ENCODE results near the gene CHL1.

CHL1 gene

DNA sequence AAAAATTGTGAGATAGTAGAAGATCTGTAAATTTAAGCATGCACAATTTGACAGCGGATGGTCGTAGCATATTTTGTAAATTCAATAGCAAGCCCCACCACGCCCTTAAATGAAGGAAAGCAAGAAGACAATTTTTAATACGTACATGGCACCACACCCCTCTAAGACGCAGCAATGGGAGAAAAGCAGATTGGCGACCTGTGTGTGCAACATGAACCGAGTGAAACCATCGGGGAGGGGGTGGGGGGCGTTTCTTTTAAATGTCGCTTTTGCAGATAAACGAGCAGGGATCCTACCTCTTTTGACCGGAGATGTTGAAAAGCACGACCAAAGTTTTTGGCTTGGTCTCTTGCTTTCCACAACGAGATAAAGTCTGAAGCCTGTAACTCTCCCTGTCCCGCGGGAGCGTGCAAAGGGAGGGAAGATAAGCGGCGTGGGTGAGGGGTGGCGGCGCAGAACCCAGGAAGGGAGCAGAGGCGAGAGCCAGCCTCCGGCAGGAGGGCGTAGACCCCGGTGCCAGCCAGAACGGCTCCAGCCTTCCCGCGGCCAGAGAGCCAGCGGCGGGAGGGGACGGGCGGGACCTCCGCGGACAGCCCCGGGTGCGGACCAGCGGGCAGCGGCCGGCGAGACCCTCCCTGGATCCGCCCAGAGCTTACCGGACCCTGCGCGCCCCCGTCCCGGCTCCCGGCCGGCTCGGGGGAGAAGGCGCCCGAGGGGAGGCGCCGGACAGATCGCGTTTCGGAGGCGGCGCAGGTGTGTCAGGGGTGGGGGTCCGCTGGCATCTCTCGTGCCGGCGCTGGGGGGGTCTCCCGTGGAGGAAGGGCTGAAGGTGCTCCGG, at the start of gene CHL1:
CHL1 (plus strand) TSS at position 453 of the 838 bp plus-strand sequence. CDS start 123,014 bp downstream, outside the sequence.
- no peak for DNase-seq (ENCODE audit: low read depth)

GRCh38 chr3:151614-152189, 44.9 kb upstream of the CHL1 start:
- no peak for DNase-seq (ENCODE audit: low read depth)

DNA sequence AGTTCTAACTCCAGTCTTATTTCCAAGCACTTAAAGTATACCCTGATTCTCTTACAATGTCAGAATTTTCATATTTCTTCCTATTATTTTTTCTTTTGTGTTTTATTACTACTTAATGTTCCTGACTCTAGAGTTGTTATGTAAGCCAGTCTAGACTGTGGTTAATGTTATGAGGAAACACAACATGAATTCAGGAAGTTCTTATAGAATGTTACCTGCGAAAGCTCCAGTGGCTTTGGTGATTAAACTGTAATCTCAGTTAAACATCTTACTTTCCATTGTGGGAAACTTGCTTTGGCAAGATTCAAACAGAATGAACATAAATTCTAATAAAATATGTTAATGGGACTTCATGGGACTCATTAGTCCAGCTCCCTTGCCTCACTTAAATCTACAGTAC, 36.6 kb upstream of the CHL1 start:
- DNase-seq (ENCODE audit: low read depth), result no peak

DNA sequence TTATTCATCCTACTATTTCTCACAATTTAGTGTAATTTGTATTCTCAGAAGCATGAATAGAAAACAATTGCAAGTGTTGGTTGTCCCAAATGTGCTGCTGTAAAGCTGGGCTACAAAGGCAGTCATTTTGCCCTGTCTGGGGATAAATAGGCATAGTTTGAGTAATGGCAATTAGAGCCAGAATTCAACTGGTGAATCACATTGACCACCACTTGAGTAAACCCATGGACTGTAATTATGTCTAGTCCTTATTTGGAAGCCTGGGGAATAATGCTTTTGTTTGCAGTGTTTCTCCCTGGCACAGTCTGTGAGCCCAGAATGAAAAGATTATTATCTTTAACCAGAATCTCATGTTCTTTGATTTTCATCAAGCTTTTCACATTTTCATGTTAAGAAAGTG, 30.5 kb upstream of the CHL1 start:
- DNase-seq (ENCODE audit: low read depth), result no peak

DNA sequence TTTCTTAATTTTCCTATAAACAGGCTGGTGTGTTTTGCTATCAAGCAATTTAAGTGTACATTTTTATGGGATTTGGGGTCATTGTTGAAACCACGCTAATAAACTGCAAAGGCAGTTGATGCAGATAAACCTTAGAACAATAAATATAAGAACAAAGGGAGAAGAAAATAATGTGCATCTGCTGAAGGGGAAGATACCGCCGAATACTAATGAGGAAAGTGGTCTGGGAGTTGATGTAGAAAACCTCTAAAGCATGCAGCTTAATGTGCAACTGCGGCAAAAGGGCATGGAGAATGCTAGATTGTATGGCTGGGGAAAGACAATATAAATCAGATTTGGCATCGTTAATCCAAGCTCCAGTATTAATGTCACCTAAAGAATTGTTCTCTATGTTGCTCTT, 29.8 kb upstream of the CHL1 start:
- no peak for DNase-seq (ENCODE audit: low read depth)

- no peak for DNase-seq (ENCODE audit: low read depth)
Observed at GRCh38 chr3:173886-174285, 22.7 kb upstream of the CHL1 start.

GRCh38 chr3:184976-185375, 11.6 kb upstream of the CHL1 start:
- no peak for DNase-seq (ENCODE audit: low read depth)

- DNase-seq (ENCODE audit: low read depth), result no peak
Observed at GRCh38 chr3:192215-192929, 4.2 kb upstream of the CHL1 start.

DNA sequence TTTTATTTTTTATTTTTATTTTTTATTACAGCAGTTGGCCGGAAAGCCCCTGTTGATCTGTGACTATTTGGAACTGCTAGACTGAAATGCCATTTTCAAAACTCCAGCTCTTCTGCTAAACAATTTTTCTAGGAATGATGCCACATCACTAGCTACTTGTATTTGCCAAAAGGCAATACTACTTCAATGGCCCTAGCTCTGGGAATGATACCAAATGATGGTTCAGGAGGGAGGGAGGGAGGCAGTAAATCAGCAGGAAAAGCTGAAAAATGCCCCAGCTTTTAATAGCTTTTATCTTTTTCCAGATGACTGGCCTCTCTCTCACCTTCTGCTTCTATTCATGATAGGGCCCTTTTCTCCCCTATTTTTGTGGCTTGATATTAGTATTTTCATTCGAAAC, 2.6 kb upstream of the CHL1 start:
- no peak for DNase-seq (ENCODE audit: low read depth)

GRCh38 chr3:194421-194820, 2.1 kb upstream of the CHL1 start:
- no peak for DNase-seq (ENCODE audit: low read depth)

DNA sequence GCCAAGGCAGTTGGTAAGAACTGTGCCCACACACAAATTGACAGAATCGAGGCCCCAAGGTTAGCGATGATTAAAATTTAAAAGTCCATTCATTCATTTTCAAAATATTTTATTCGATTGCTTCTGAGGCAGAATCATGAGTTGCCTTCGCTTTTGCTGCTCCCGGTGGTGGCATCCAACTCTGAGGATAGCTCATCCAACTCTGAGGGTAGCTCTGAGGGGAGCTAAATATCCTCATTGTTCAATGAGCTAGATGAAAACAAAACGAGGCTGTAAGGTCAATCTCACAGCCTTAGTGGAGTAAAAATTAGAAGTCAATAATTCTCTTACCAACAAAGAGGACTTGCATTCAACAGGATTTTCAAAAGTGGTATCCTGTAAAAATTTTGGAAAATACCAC, 897 bp upstream of the CHL1 start:
- DNase-seq (ENCODE audit: low read depth), result no peak

DNA sequence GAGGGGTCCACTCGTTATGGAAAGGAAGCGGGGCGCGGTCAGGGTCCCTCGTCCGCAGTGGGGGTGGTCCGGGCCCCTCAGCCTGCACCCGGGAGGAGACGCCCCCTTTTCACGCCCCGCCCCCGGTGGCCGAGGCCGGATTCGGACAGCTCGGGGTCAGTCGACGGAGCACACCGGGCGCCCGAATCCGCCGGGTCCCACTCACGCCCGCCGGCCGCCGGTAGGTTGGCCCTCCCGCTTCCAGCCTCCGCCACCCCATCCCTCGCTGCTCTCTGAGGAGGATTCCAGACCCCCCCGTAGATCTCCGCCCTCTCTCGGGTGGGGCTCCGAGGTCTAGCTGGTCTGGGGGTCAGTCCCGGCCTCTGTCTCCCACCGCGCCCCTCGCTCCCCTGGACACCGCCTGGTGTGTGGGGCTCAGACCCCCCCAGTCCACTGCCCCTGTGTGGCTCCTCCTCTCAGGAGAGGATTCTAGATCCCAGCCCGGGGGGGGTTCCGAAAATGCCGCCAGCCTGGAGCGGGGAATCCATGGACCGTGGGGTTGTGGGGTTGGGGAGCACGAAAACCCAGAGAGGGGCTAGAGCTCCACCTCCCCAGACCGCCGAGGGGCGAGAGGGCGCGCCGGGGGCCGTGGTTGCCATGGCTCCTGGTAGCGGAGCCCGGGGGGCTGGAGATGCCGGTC, 725 bp downstream of the CHL1 start:
- no peak for DNase-seq (ENCODE audit: low read depth)

DNA sequence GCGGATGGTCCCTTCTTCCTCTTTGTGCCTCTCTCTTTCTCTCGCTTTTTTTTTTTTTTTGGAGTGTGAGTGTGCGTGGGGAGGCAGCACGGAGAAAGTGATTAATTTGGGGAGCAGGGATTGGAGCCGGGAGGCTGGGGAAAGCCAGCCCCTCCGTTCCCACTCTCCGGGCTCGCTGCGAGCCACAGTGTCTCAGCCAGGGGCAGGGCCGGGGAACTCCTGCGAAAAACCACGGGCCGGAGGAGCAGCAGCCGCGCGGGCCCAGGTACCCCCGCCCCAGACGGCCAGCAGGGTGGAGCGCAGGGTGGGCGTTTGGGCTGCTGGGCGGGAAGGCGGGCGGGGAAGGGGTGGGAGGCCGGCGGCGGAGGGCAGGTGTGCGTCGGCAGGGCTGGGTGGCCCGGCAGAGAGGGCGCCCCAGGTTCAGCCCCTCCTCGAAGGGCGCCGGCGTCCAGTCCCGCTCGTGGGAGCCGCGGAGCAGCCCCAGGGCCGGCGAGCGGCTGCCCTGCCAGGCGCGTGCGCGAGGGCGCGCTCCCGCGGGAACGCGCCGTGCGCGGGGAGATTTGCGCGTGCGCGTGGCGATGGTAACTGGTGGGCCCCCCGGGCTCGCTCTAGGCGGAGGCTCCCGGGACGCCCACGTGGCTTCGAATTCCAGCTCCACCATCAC, 1.4 kb downstream of the CHL1 start:
- DNase-seq (ENCODE audit: low read depth), result no peak

- no peak for DNase-seq (ENCODE audit: low read depth)
Observed at GRCh38 chr3:199835-200234, 3.3 kb downstream of the CHL1 start.

- no peak for DNase-seq (ENCODE audit: low read depth)
Observed at GRCh38 chr3:200758-201325, 4.3 kb downstream of the CHL1 start.

DNA sequence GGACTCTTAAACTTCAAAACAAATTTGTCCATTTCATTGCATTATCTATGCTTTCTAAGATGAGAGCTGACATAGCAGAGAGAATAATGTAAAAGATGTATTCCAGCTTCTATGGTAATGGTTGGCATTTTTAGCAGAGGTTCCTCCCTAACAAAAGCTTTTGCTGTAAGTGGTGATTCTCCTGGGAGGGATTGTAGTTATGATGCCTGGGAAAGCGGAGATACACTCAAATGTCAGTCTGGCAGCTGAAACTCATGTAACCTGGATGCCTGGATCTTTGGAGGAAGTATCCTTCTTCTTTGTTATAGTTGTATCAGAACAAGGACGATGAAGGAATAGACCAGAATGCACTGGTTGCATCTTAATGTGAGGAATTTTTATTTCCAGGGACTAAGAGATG, 7.5 kb downstream of the CHL1 start:
- no peak for DNase-seq (ENCODE audit: low read depth)

- DNase-seq (ENCODE audit: low read depth), result no peak
Observed at GRCh38 chr3:207973-208372, 11.4 kb downstream of the CHL1 start.

GRCh38 chr3:210669-211068, 14.1 kb downstream of the CHL1 start:
- no peak for DNase-seq (ENCODE audit: low read depth)

GRCh38 chr3:212432-212831, 15.9 kb downstream of the CHL1 start:
- DNase-seq (ENCODE audit: low read depth), result no peak

GRCh38 chr3:217099-217813, 20.7 kb downstream of the CHL1 start:
- no peak for DNase-seq (ENCODE audit: low read depth)

GRCh38 chr3:217948-218347, 21.4 kb downstream of the CHL1 start:
- no peak for DNase-seq (ENCODE audit: low read depth)
